NCI-H146 treated with DMSO at 0.1 percent for 48 hours (cell line): ENCODE results near the gene CDH13.

Experiments
- DNase-seq: peaks from one replicate; lab custom pipeline; 2025; ENCODE audit not compliant: unreplicated experiment; lab: John Stamatoyannopoulos, UW

The CDH13 gene

GRCh38 chr16:82684256-82684655 lies 57.5 kb downstream of the CDH13 start:
- DNase-seq, result no peak

GRCh38 chr16:82685526-82685925 lies 58.8 kb downstream of the CDH13 start:
- DNase-seq, result no peak

- DNase-seq, result no peak
Observed at GRCh38 chr16:82694239-82694874, 67.6 kb downstream of the CDH13 start.

- no peak for DNase-seq
Observed at GRCh38 chr16:82695806-82696205, 69.0 kb downstream of the CDH13 start.

- no peak for DNase-seq
Observed at GRCh38 chr16:82699260-82699659, 72.5 kb downstream of the CDH13 start.

GRCh38 chr16:82699711-82700495 lies 73.1 kb downstream of the CDH13 start:
- no peak for DNase-seq

- no peak for DNase-seq
Observed at GRCh38 chr16:82700541-82701235, 73.9 kb downstream of the CDH13 start.

- no peak for DNase-seq
Observed at GRCh38 chr16:82701442-82701955, 74.7 kb downstream of the CDH13 start.

GRCh38 chr16:82703161-82703560 lies 76.4 kb downstream of the CDH13 start:
- no peak for DNase-seq

- DNase-seq, result no peak
Observed at GRCh38 chr16:82703871-82704768, 77.4 kb downstream of the CDH13 start.

- DNase-seq, result no peak
Observed at GRCh38 chr16:82709987-82710386, 83.2 kb downstream of the CDH13 start.

- no peak for DNase-seq
Observed at GRCh38 chr16:82713778-82714177, 87.0 kb downstream of the CDH13 start.

GRCh38 chr16:82715160-82715559 lies 88.4 kb downstream of the CDH13 start:
- DNase-seq, result no peak

- DNase-seq, result no peak
Observed at GRCh38 chr16:82715833-82716232, 89.1 kb downstream of the CDH13 start.

GRCh38 chr16:82716361-82716855 lies 89.6 kb downstream of the CDH13 start:
- DNase-seq, result no peak

- no peak for DNase-seq
Observed at GRCh38 chr16:82720414-82720813, 93.6 kb downstream of the CDH13 start.

GRCh38 chr16:82726306-82726705 lies 99.5 kb downstream of the CDH13 start:
- DNase-seq, result no peak

- no peak for DNase-seq
Observed at GRCh38 chr16:82728901-82729300, 102.1 kb downstream of the CDH13 start.

- DNase-seq, result no peak
Observed at GRCh38 chr16:82730901-82731300, 104.1 kb downstream of the CDH13 start.

- DNase-seq, result no peak
Observed at GRCh38 chr16:82732461-82732860, 105.7 kb downstream of the CDH13 start.

GRCh38 chr16:82735186-82735585 lies 108.4 kb downstream of the CDH13 start:
- no peak for DNase-seq
